IMR-90 (cell line): ENCODE data around the gene ITSN1. TPM values are rescaled to one million over a fixed set of nuclear protein-coding genes. Genes with fewer than 3 reads are reported as not detected.

Experiments
- ATAC-seq: fragments of 200-7000 bp; cut with Tn5 transposase; 2 replicates; pipeline ENCODE4 v1.9.1; 2020; ENCODE audit warnings: low read depth, mild to moderate bottlenecking, moderate library complexity
- BruUV-seq: library from RNA; stranded (reverse); fragments of 400-500 nt; replicated peaks from 2 replicates; lab custom pipeline; 2021; lab: Mats Ljungman, UMichigan
- CTCF ChIA-PET: fragments of 300-600 bp; formaldehyde crosslinking; extraction: SDS; loops from one replicate; lab custom pipeline; 2021; ENCODE audit warnings: antibody characterized with exemption; lab: Yijun Ruan, JAX
- POLR2A ChIA-PET: fragments of 300-600 bp; sonication (Branson Sonifier 250); formaldehyde crosslinking; loops from one replicate; lab custom pipeline; 2022; ENCODE audit warnings: antibody characterized with exemption; ENCODE audit not compliant: unreplicated experiment; lab: Charles Lee
- DNase-seq: peaks from one replicate; pipeline ENCODE4 v3.0.0; 2013
- H2AFZ ChIP-seq: replicated peaks from 2 replicates; pipeline ENCODE3; 2013; ENCODE audit warnings: low read length, mild to moderate bottlenecking; ENCODE audit not compliant: poor library complexity
- H2AK5ac ChIP-seq: 2 replicates; pipeline ENCODE4 v1.6.1; 2013; ENCODE audit warnings: low read depth, low read length, inconsistent platforms
- H2AK9ac ChIP-seq: replicated peaks from 2 replicates; pipeline ENCODE3; 2013; ENCODE audit warnings: mild to moderate bottlenecking, low read depth, low read length, moderate library complexity; ENCODE audit not compliant: poor library complexity
- H2BK120ac ChIP-seq: 2 replicates; pipeline ENCODE4 v1.6.1; 2013; ENCODE audit warnings: low read depth, low read length, inconsistent platforms
- H2BK15ac ChIP-seq: 3 replicates; pipeline ENCODE4 v1.6.1; 2013; ENCODE audit warnings: low read depth, low read length, inconsistent platforms
- H2BK20ac ChIP-seq: 2 replicates; pipeline ENCODE4 v1.6.1; 2013; ENCODE audit warnings: low read depth, mild to moderate bottlenecking, inconsistent platforms, low read length, moderate library complexity
- H2BK5ac ChIP-seq: 2 replicates; pipeline ENCODE4 v1.6.1; 2013; ENCODE audit warnings: mild to moderate bottlenecking, low read depth, low read length, inconsistent platforms; ENCODE audit not compliant: poor library complexity, severe bottlenecking
- H3K14ac ChIP-seq: replicated peaks from 2 replicates; pipeline ENCODE4 v1.6.1; 2013; ENCODE audit warnings: low read depth, low read length, inconsistent platforms
- H3K18ac ChIP-seq: 2 replicates; pipeline ENCODE4 v1.6.1; 2013; ENCODE audit warnings: low read depth, low read length, control low read depth
- H3K23ac ChIP-seq: 2 replicates; pipeline ENCODE4 v1.6.1; 2013; ENCODE audit warnings: low read depth, low read length, inconsistent platforms
- H3K27ac ChIP-seq: 2 replicates; pipeline ENCODE4 v1.5.1; 2013; ENCODE audit warnings: mild to moderate bottlenecking, control low read depth, low read length; ENCODE audit not compliant: insufficient read depth
- H3K27me3 ChIP-seq: 2 replicates; pipeline ENCODE4 v1.6.1; 2013; ENCODE audit warnings: low read length; ENCODE audit not compliant: control insufficient read depth, insufficient read depth
- H3K36me3 ChIP-seq: 2 replicates; pipeline ENCODE4 v1.6.1; 2013; ENCODE audit warnings: low read length, mixed read lengths; ENCODE audit not compliant: control insufficient read depth, insufficient read depth
- H3K4ac ChIP-seq: 2 replicates; pipeline ENCODE4 v1.6.1; 2013; ENCODE audit warnings: low read depth, low read length, inconsistent platforms
- H3K4me1 ChIP-seq: 2 replicates; pipeline ENCODE4 v1.6.1; 2013; ENCODE audit warnings: low read length, mixed read lengths; ENCODE audit not compliant: control insufficient read depth, insufficient read depth
- H3K4me2 ChIP-seq: 2 replicates; pipeline ENCODE4 v1.6.1; 2013; ENCODE audit warnings: low read depth, mild to moderate bottlenecking, control low read depth, low read length, moderate library complexity
- H3K4me3 ChIP-seq: 2 replicates; pipeline ENCODE4 v1.5.1; 2013; ENCODE audit warnings: low read depth, mild to moderate bottlenecking, control low read depth, low read length, moderate library complexity; ENCODE audit not compliant: insufficient read depth
- H3K56ac ChIP-seq: 2 replicates; pipeline ENCODE4 v1.6.1; 2013; ENCODE audit warnings: low read length, inconsistent platforms; ENCODE audit not compliant: insufficient read depth; ENCODE audit errors: extremely low read depth
- H3K79me1 ChIP-seq, 2 experiments: 2 replicates each; pipeline ENCODE4 v1.6.1; 2013; ENCODE audit warnings: low read length in 2 of 2, inconsistent platforms in 1 of 2, low read depth in 1 of 2
- H3K9ac ChIP-seq: 2 replicates; pipeline ENCODE4 v1.6.1; 2013; ENCODE audit warnings: low read depth, low read length, control low read depth
- H3K9me1 ChIP-seq: 2 replicates; pipeline ENCODE4 v1.6.1; 2013; ENCODE audit warnings: low read length, inconsistent platforms; ENCODE audit not compliant: insufficient read depth
- H3K9me3 ChIP-seq: 2 replicates; pipeline ENCODE4 v1.6.1; 2013; ENCODE audit warnings: low read length; ENCODE audit not compliant: control insufficient read depth, insufficient read depth
- H4K20me1 ChIP-seq: 2 replicates; pipeline ENCODE4 v1.6.1; 2013; ENCODE audit warnings: low read length, inconsistent platforms; ENCODE audit not compliant: insufficient read depth
- H4K5ac ChIP-seq: 2 replicates; pipeline ENCODE4 v1.6.1; 2013; ENCODE audit warnings: mild to moderate bottlenecking, low read depth, low read length, control low read depth
- H4K8ac ChIP-seq, 2 experiments: 2 replicates each; pipeline ENCODE4 v1.6.1; 2013; ENCODE audit warnings: low read depth in 2 of 2, low read length in 2 of 2, control low read depth in 1 of 2, inconsistent platforms in 1 of 2
- H4K91ac ChIP-seq: 2 replicates; pipeline ENCODE4 v1.6.1; 2013; ENCODE audit warnings: low read depth, low read length, inconsistent platforms; ENCODE audit not compliant: insufficient read depth
- BHLHE40 ChIP-seq: fragments of 150-350 bp; IDR thresholded peaks from 2 replicates; pipeline ENCODE4 v1.6.1; 2016; ENCODE audit warnings: mild to moderate bottlenecking, low read depth, low read length
- CEBPB ChIP-seq: IDR thresholded peaks from 2 replicates; pipeline ENCODE4 v1.6.1; 2012; ENCODE audit warnings: low read depth, low read length, improper control_type of control experiment
- CHD1 ChIP-seq: IDR thresholded peaks from 2 replicates; pipeline ENCODE4 v1.6.1; 2012; ENCODE audit warnings: low read depth, low read length, improper control_type of control experiment
- FOS ChIP-seq: fragments of 150-350 bp; IDR thresholded peaks from 2 replicates; pipeline ENCODE4 v1.6.1; 2016; ENCODE audit warnings: low read depth, low read length
- MAFK ChIP-seq: IDR thresholded peaks from 2 replicates; pipeline ENCODE4 v1.6.1; 2012; ENCODE audit warnings: low read depth, low read length, improper control_type of control experiment
- MAZ ChIP-seq: IDR thresholded peaks from 2 replicates; pipeline ENCODE4 v1.6.1; 2012; ENCODE audit warnings: low read depth, mild to moderate bottlenecking, low read length, improper control_type of control experiment, moderate library complexity, borderline replicate concordance
- MXI1 ChIP-seq: IDR thresholded peaks from 2 replicates; pipeline ENCODE4 v1.6.1; 2012; ENCODE audit warnings: low read depth, mild to moderate bottlenecking, low read length, moderate library complexity, borderline replicate concordance
- NFE2L2 ChIP-seq: fragments of 150-350 bp; IDR thresholded peaks from 2 replicates; pipeline ENCODE4 v1.6.1; 2016; ENCODE audit warnings: low read depth, mild to moderate bottlenecking, low read length
- POLR2A ChIP-seq: IDR thresholded peaks from 2 replicates; pipeline ENCODE4 v1.6.1; 2012; ENCODE audit warnings: mild to moderate bottlenecking, low read depth, low read length
- RAD21 ChIP-seq: IDR thresholded peaks from 2 replicates; pipeline ENCODE4 v1.6.1; 2012; ENCODE audit warnings: low read length, improper control_type of control experiment
- RCOR1 ChIP-seq: IDR thresholded peaks from 2 replicates; pipeline ENCODE4 v1.6.1; 2012; ENCODE audit warnings: mild to moderate bottlenecking, low read length, improper control_type of control experiment; ENCODE audit not compliant: insufficient replicate concordance
- RFX5 ChIP-seq: IDR thresholded peaks from 2 replicates; pipeline ENCODE4 v1.8.0; 2012; ENCODE audit warnings: low read depth, mild to moderate bottlenecking, low read length, moderate library complexity
- SMC3 ChIP-seq: fragments of 150-350 bp; IDR thresholded peaks from 2 replicates; pipeline ENCODE4 v1.6.1; 2016; ENCODE audit warnings: low read depth, mild to moderate bottlenecking, antibody characterized with exemption, low read length, moderate library complexity
- WGBS, 2 experiments: methylation state at CpG; one replicate each; pipeline versions ENCODE4 v1.1.5 to v1.1.7; 2013; ENCODE audit warnings: missing lambda C conversion rate in 2 of 2; ENCODE audit not compliant: insufficient read length in 1 of 2; ENCODE audit errors: extremely low coverage in 2 of 2; 5-methylcytosine and 5-hydroxymethylcytosine counted together
- dilution Hi-C: fragments of 300-500 bp; cut with HindIII; formaldehyde crosslinking; loops from one replicate; pipeline ENCODE4 v1.14.3; 2018; ENCODE audit warnings: low sequenced_read_pairs; ENCODE audit not compliant: unreplicated experiment
- in situ Hi-C: fragments of 300-500 bp; cut with MboI; formaldehyde crosslinking; loops from 3 replicates; pipeline ENCODE4 v1.14.3; 2019; ENCODE audit warnings: low sequenced_read_pairs, inconsistent platforms, mixed read lengths
- intact Hi-C: fragments of 100-400 bp; cut with micrococcal nuclease; formaldehyde crosslinking; loops from 2 replicates; pipeline ENCODE4 v1.10.0; 2022
- polyA plus RNA-seq, 3 experiments: library from polyadenylated mRNA; depleted of rRNA; stranded (reverse); fragments of >200 nt; gene quantifications; 2 replicates each; pipeline ENCODE4 v1.2.3, GENCODE V29; 2012; ENCODE audit warnings: low replicate concordance in 1 of 3
- total RNA-seq: library from RNA; depleted of rRNA; stranded (reverse); fragments of >200 nt; gene quantifications from 2 replicates; pipeline ENCODE4 v1.2.3, GENCODE V29; 2012
- TF ChIP-seq, protein P1 (sequence below): conservative IDR thresholded peaks from 2 replicates; pipeline ENCODE4 v1.5.1; 2012; ENCODE audit warnings: mild to moderate bottlenecking, low read depth, low read length, improper control_type of control experiment
- TF ChIP-seq, protein P2 (sequence below): fragments of 150-350 bp; IDR thresholded peaks from 2 replicates; pipeline ENCODE4 v1.6.1; 2017; ENCODE audit warnings: mild to moderate bottlenecking, antibody characterized with exemption, low read length, low read depth
- TF ChIP-seq, protein P3 (sequence below): fragments of 150-350 bp; IDR thresholded peaks from 2 replicates; pipeline ENCODE4 v1.6.1; 2016; ENCODE audit warnings: low read depth, mild to moderate bottlenecking, low read length, moderate library complexity, borderline replicate concordance

ITSN1 gene
- total and polyA plus RNA-seq, 2 of the 4 experiments (the other 2 are of a cell fraction): 45.4 to 62.0 TPM

DNA sequence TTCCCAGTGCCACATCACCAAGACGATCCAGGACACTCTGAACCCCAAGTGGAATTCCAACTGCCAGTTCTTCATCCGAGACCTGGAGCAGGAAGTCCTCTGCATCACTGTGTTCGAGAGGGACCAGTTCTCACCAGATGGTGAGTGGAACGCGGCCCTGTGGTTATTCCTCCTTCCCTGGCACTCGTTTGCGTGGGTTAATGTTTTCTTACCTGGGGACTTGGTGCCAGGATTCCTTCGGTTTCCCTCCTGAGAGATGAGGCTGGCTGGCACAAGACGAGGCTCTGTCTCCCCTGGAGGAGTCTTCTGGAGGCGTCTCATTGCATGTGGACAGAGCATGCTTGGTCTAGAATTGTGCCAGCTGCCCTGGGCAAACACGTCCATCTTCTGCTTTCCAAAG is 244.0 kb downstream of the ITSN1 start:
- TF ChIP-seq, protein P1, sequence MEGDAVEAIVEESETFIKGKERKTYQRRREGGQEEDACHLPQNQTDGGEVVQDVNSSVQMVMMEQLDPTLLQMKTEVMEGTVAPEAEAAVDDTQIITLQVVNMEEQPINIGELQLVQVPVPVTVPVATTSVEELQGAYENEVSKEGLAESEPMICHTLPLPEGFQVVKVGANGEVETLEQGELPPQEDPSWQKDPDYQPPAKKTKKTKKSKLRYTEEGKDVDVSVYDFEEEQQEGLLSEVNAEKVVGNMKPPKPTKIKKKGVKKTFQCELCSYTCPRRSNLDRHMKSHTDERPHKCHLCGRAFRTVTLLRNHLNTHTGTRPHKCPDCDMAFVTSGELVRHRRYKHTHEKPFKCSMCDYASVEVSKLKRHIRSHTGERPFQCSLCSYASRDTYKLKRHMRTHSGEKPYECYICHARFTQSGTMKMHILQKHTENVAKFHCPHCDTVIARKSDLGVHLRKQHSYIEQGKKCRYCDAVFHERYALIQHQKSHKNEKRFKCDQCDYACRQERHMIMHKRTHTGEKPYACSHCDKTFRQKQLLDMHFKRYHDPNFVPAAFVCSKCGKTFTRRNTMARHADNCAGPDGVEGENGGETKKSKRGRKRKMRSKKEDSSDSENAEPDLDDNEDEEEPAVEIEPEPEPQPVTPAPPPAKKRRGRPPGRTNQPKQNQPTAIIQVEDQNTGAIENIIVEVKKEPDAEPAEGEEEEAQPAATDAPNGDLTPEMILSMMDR: no peak
- no peak for TF ChIP-seq NFE2L2
- no peak for TF ChIP-seq MXI1
- TF ChIP-seq BHLHE40: no peak
- TF ChIP-seq, protein P2, sequence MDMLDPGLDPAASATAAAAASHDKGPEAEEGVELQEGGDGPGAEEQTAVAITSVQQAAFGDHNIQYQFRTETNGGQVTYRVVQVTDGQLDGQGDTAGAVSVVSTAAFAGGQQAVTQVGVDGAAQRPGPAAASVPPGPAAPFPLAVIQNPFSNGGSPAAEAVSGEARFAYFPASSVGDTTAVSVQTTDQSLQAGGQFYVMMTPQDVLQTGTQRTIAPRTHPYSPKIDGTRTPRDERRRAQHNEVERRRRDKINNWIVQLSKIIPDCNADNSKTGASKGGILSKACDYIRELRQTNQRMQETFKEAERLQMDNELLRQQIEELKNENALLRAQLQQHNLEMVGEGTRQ: no peak
- TF ChIP-seq, protein P3, sequence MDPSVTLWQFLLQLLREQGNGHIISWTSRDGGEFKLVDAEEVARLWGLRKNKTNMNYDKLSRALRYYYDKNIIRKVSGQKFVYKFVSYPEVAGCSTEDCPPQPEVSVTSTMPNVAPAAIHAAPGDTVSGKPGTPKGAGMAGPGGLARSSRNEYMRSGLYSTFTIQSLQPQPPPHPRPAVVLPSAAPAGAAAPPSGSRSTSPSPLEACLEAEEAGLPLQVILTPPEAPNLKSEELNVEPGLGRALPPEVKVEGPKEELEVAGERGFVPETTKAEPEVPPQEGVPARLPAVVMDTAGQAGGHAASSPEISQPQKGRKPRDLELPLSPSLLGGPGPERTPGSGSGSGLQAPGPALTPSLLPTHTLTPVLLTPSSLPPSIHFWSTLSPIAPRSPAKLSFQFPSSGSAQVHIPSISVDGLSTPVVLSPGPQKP: no peak
- TF ChIP-seq RFX5: no peak
- TF ChIP-seq SMC3: no peak
- no peak for TF ChIP-seq RCOR1
- TF ChIP-seq RAD21: no peak
- TF ChIP-seq MAZ: no peak
- TF ChIP-seq MAFK: no peak
- TF ChIP-seq FOS: no peak
- no peak for TF ChIP-seq CHD1
- TF ChIP-seq CEBPB: no peak
- no peak for TF ChIP-seq POLR2A
- Histone ChIP-seq H2BK20ac (no peak overlapping the region), H2AFZ (no peak overlapping the region), H3K27me3 (peaks cover 19% of the 10 kb centered on the region), H3K9ac (no peak overlapping the region), H3K4ac (no peak overlapping the region), H4K8ac (no peak overlapping the region), H2BK15ac (no peak overlapping the region), H3K4me1 (no peaks in the 10 kb centered on the region), H4K91ac (no peak overlapping the region), H3K9me3 (no peaks in the 10 kb centered on the region), H3K79me1 (no peaks in the 10 kb centered on the region), H3K27ac (no peak overlapping the region), H3K56ac (no peak overlapping the region), H4K20me1 (no peaks in the 10 kb centered on the region), H3K14ac (no peak overlapping the region), H3K4me3 (no peak overlapping the region), H3K23ac (no peak overlapping the region), H2BK5ac (no peak overlapping the region), H3K18ac (no peak overlapping the region), H4K5ac (no peak overlapping the region), H2AK5ac (no peak overlapping the region), H3K36me3 (no peaks in the 10 kb centered on the region), H2AK9ac (no peak overlapping the region), H3K9me1 (no peaks in the 10 kb centered on the region), H2BK120ac (no peak overlapping the region), H3K4me2 (no peak overlapping the region)
- 75% methylated on average over 4 of the region's 11 CpGs; no CpG with 5 or more reads in 1 of the 2 experiments for WGBS, 2 experiments
- POLR2A ChIA-PET: no interaction called here
- dilution Hi-C loops: no loop called here
- no peak for ATAC-seq
- intact Hi-C loops: no loop called here
- CTCF ChIA-PET: no interaction called here
- in situ Hi-C loops: loop anchor here (10.0 kb wide), 1 partner anchor 242 kb away; the partner anchor contains the start of genes CRYZL1 and ITSN1
- BruUV-seq: no TSS peak
- DNase-seq: no peak
